Liver (tissue), 9 donors: Measurements from ENCODE around the gene CDC42. TPM values are rescaled to one million over a fixed set of nuclear protein-coding genes. Genes with fewer than 3 reads are reported as not detected.
A peak's percentile ranks its signal among the peaks of the same experiment; 100 is the strongest.

Source experiments
- DNase-seq: peaks from one replicate; pipeline ENCODE4 v3.0.0-alpha.2; 2017; ENCODE audit warnings: low spot score
- H3K27ac ChIP-seq, 2 donors: one replicate each; pipeline ENCODE4 v1.7.0; 2013; ENCODE audit warnings: inconsistent platforms in 2 of 2, low read length in 2 of 2, control low read depth in 1 of 2, low read depth in 1 of 2, mild to moderate bottlenecking in 1 of 2
- H3K27me3 ChIP-seq, 4 donors: one replicate each; pipeline versions ENCODE4 v1.6.1 to v1.7.0; 2013; ENCODE audit warnings: low read length in 3 of 4, inconsistent platforms in 1 of 4, mild to moderate bottlenecking in 1 of 4, moderate library complexity in 1 of 4; ENCODE audit not compliant: control insufficient read depth in 4 of 4, insufficient read depth in 4 of 4
- H3K36me3 ChIP-seq, 4 donors: one replicate each; pipeline versions ENCODE4 v1.6.1 to v1.7.0; 2013; ENCODE audit warnings: low read length in 3 of 4, mild to moderate bottlenecking in 3 of 4, low read depth in 1 of 4, moderate library complexity in 1 of 4; ENCODE audit not compliant: control insufficient read depth in 4 of 4, insufficient read depth in 3 of 4
- H3K4me1 ChIP-seq, 4 donors: one replicate each; pipeline versions ENCODE4 v1.6.1 to v1.7.0; 2013; ENCODE audit warnings: low read length in 3 of 4, mild to moderate bottlenecking in 3 of 4, moderate library complexity in 1 of 4; ENCODE audit not compliant: control insufficient read depth in 4 of 4, insufficient read depth in 4 of 4
- H3K4me3 ChIP-seq, 3 donors: one replicate each; pipeline versions ENCODE4 v1.6.1 to v1.7.0; 2013; ENCODE audit warnings: low read length in 3 of 3, control low read depth in 1 of 3, low read depth in 1 of 3, mild to moderate bottlenecking in 1 of 3
- H3K9ac ChIP-seq, 2 donors: one replicate each; pipeline ENCODE4 v1.7.0; 2013; ENCODE audit warnings: low read length in 2 of 2, mild to moderate bottlenecking in 2 of 2, moderate library complexity in 2 of 2, control low read depth in 1 of 2, low read depth in 1 of 2
- H3K9me3 ChIP-seq, 4 donors: one replicate each; pipeline versions ENCODE4 v1.6.1 to v1.7.0; 2013; ENCODE audit warnings: low read length in 3 of 4; ENCODE audit not compliant: control insufficient read depth in 4 of 4
- EGR1 ChIP-seq, 2 donors: IDR thresholded peaks; 2 replicates each; pipeline ENCODE4 v1.6.1; 2016 to 2018; ENCODE audit warnings: antibody characterized with exemption in 2 of 2, low read depth in 2 of 2
- FOXA1 ChIP-seq: IDR thresholded peaks from 2 replicates; pipeline ENCODE4 v1.6.1; 2016; ENCODE audit warnings: antibody characterized with exemption
- FOXA2 ChIP-seq: IDR thresholded peaks from 2 replicates; pipeline ENCODE4 v1.6.1; 2016; ENCODE audit warnings: antibody characterized with exemption
- GABPA ChIP-seq, 2 donors: IDR thresholded peaks in 1 of 2; conservative IDR thresholded peaks in 1 of 2; 2 replicates each; pipeline ENCODE4 v1.6.1; 2016; ENCODE audit warnings: antibody characterized with exemption in 2 of 2, mild to moderate bottlenecking in 1 of 2, moderate library complexity in 1 of 2
- HNF4A ChIP-seq, 2 donors: conservative IDR thresholded peaks; 2 replicates each; pipeline ENCODE4 v1.6.1; 2016; ENCODE audit warnings: antibody characterized with exemption in 2 of 2, mild to moderate bottlenecking in 2 of 2
- HNF4G ChIP-seq: IDR thresholded peaks from 2 replicates; pipeline ENCODE4 v1.6.1; 2016; ENCODE audit warnings: antibody characterized with exemption
- JUND ChIP-seq, 2 donors: IDR thresholded peaks; 2 replicates each; pipeline ENCODE4 v1.6.1; 2016; ENCODE audit warnings: antibody characterized with exemption in 2 of 2
- NR2F2 ChIP-seq: IDR thresholded peaks from 2 replicates; pipeline ENCODE4 v1.6.1; 2016; ENCODE audit warnings: antibody characterized with exemption
- RAD21 ChIP-seq, 2 donors: IDR thresholded peaks; 2 replicates each; pipeline ENCODE4 v1.6.1; 2016; ENCODE audit warnings: antibody characterized with exemption in 2 of 2, mild to moderate bottlenecking in 2 of 2
- RXRA ChIP-seq, 2 donors: IDR thresholded peaks; 2 replicates each; pipeline ENCODE4 v1.6.1; 2017 to 2018; ENCODE audit warnings: antibody characterized with exemption in 2 of 2, mild to moderate bottlenecking in 1 of 2
- SP1 ChIP-seq: IDR thresholded peaks from 2 replicates; pipeline ENCODE4 v1.6.1; 2018; ENCODE audit warnings: antibody characterized with exemption, mild to moderate bottlenecking
- TAF1 ChIP-seq: conservative IDR thresholded peaks from 2 replicates; pipeline ENCODE4 v1.6.1; 2016; ENCODE audit warnings: antibody characterized with exemption, mild to moderate bottlenecking
- YY1 ChIP-seq: IDR thresholded peaks from 2 replicates; pipeline ENCODE4 v1.6.1; 2016; ENCODE audit warnings: antibody characterized with exemption, mild to moderate bottlenecking
- WGBS: extraction: QIAGEN DNeasy Blood & Tissue Kit; methylation state at CpG from one replicate; pipeline ENCODE4 v1.1.7; 2013; 5-methylcytosine and 5-hydroxymethylcytosine counted together
- polyA plus RNA-seq, 2 donors: library from polyadenylated mRNA; stranded (reverse) in 1 of 2; unstranded in 1 of 2; fragments of 200-250 nt in 1 of 2; fragments of >200 nt in 1 of 2; fragmentation: Nextera tagmentation in 1 of 2; extraction: Ambion mirVana in 1 of 2; gene quantifications; one replicate each; pipeline versions ENCODE4 v1.2.1 to v1.2.3, GENCODE V29; 2013 to 2015
- total RNA-seq, 2 donors: library from RNA; depleted of rRNA; stranded (reverse); fragments of >200 nt; gene quantifications; one replicate each; pipeline ENCODE4 v1.2.3, GENCODE V29; 2014
- TF ChIP-seq, protein P1 (sequence below): IDR thresholded peaks from 2 replicates; pipeline ENCODE4 v1.6.1; 2016; ENCODE audit warnings: antibody characterized with exemption
- TF ChIP-seq, protein P2 (sequence below): IDR thresholded peaks from 2 replicates; pipeline ENCODE4 v1.6.1; 2016; ENCODE audit warnings: antibody characterized with exemption, mild to moderate bottlenecking
- TF ChIP-seq, protein P3 (sequence below): IDR thresholded peaks from 2 replicates; pipeline ENCODE4 v1.6.1; 2016; ENCODE audit warnings: antibody characterized with exemption
- TF ChIP-seq, protein P4 (sequence below): IDR thresholded peaks from 2 replicates; pipeline ENCODE4 v1.6.1; 2016; ENCODE audit warnings: antibody characterized with exemption
- TF ChIP-seq, protein P5 (sequence below): fragments of 150-350 bp; IDR thresholded peaks from 2 replicates; pipeline ENCODE4 v1.5.1; 2017; ENCODE audit warnings: improper control_type of control experiment, low read depth, low read length; ENCODE audit not compliant: missing input control
- donor health status: healthy.
- donor health status: healthy.
- donor health status: healthy.
- donor health status: healthy.
- donor health status: healthy.

Gene CDC42
- total and polyA plus RNA-seq, 4 donors = 40.3 to 140 (median 69.0) TPM

DNA sequence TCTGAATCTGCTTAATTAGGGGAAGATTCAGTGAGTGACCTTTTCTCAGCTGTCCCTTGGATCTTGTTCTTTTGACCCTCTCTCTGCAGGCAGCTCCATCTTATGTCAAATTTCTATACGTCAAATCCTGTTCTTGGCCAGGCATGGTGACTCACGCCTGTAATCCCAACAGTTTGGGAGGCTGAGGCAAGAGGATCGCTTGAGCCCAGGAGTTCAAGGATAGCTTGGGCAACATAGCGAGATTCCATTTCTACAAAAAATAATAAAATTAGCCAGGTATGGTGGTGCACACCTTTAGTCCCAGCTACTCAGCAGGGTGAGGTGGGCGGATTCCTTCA is 12.3 kb upstream of the CDC42 start:
- 92% methylated on average over 5 of the region's 5 CpGs for WGBS
- no peaks in the 10 kb centered on the region for H3K4me1 ChIP-seq
- no peak for DNase-seq
- no peaks in the 10 kb centered on the region for H3K36me3 ChIP-seq
- no peaks in the 10 kb centered on the region for H3K27me3 ChIP-seq
- TF ChIP-seq, protein P1, sequence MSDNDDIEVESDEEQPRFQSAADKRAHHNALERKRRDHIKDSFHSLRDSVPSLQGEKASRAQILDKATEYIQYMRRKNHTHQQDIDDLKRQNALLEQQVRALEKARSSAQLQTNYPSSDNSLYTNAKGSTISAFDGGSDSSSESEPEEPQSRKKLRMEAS = no peak
- TF ChIP-seq NR2F2 (no peak), TAF1 (no peak), GABPA (IDR thresholded peaks at IDR 0.05 in 1 of 2, conservative IDR thresholded peaks at IDR 0.05 in 1 of 2) (no peak), YY1 (no peak), SP1 (no peak), EGR1 (IDR thresholded peaks at IDR 0.05; ENCODE audit: low read depth in 2 of 2) (no peak), HNF4A (conservative IDR thresholded peaks at IDR 0.05) (no peak), JUND (IDR thresholded peaks at IDR 0.05) (no peak), HNF4G (no peak), FOXA2 (no peak), RXRA (IDR thresholded peaks at IDR 0.05) (no peak), RAD21 (IDR thresholded peaks at IDR 0.05) (no peak), FOXA1 (no peak)
- TF ChIP-seq, protein P2, sequence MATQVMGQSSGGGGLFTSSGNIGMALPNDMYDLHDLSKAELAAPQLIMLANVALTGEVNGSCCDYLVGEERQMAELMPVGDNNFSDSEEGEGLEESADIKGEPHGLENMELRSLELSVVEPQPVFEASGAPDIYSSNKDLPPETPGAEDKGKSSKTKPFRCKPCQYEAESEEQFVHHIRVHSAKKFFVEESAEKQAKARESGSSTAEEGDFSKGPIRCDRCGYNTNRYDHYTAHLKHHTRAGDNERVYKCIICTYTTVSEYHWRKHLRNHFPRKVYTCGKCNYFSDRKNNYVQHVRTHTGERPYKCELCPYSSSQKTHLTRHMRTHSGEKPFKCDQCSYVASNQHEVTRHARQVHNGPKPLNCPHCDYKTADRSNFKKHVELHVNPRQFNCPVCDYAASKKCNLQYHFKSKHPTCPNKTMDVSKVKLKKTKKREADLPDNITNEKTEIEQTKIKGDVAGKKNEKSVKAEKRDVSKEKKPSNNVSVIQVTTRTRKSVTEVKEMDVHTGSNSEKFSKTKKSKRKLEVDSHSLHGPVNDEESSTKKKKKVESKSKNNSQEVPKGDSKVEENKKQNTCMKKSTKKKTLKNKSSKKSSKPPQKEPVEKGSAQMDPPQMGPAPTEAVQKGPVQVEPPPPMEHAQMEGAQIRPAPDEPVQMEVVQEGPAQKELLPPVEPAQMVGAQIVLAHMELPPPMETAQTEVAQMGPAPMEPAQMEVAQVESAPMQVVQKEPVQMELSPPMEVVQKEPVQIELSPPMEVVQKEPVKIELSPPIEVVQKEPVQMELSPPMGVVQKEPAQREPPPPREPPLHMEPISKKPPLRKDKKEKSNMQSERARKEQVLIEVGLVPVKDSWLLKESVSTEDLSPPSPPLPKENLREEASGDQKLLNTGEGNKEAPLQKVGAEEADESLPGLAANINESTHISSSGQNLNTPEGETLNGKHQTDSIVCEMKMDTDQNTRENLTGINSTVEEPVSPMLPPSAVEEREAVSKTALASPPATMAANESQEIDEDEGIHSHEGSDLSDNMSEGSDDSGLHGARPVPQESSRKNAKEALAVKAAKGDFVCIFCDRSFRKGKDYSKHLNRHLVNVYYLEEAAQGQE = no peak
- TF ChIP-seq, protein P3, sequence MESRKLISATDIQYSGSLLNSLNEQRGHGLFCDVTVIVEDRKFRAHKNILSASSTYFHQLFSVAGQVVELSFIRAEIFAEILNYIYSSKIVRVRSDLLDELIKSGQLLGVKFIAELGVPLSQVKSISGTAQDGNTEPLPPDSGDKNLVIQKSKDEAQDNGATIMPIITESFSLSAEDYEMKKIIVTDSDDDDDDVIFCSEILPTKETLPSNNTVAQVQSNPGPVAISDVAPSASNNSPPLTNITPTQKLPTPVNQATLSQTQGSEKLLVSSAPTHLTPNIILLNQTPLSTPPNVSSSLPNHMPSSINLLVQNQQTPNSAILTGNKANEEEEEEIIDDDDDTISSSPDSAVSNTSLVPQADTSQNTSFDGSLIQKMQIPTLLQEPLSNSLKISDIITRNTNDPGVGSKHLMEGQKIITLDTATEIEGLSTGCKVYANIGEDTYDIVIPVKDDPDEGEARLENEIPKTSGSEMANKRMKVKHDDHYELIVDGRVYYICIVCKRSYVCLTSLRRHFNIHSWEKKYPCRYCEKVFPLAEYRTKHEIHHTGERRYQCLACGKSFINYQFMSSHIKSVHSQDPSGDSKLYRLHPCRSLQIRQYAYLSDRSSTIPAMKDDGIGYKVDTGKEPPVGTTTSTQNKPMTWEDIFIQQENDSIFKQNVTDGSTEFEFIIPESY = no peak
- TF ChIP-seq, protein P4, sequence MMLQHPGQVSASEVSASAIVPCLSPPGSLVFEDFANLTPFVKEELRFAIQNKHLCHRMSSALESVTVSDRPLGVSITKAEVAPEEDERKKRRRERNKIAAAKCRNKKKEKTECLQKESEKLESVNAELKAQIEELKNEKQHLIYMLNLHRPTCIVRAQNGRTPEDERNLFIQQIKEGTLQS = no peak
- TF ChIP-seq, protein P5, sequence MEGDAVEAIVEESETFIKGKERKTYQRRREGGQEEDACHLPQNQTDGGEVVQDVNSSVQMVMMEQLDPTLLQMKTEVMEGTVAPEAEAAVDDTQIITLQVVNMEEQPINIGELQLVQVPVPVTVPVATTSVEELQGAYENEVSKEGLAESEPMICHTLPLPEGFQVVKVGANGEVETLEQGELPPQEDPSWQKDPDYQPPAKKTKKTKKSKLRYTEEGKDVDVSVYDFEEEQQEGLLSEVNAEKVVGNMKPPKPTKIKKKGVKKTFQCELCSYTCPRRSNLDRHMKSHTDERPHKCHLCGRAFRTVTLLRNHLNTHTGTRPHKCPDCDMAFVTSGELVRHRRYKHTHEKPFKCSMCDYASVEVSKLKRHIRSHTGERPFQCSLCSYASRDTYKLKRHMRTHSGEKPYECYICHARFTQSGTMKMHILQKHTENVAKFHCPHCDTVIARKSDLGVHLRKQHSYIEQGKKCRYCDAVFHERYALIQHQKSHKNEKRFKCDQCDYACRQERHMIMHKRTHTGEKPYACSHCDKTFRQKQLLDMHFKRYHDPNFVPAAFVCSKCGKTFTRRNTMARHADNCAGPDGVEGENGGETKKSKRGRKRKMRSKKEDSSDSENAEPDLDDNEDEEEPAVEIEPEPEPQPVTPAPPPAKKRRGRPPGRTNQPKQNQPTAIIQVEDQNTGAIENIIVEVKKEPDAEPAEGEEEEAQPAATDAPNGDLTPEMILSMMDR = no peak
- H3K9me3 ChIP-seq = no peaks in the 10 kb centered on the region
- H3K4me3 ChIP-seq = no peak overlapping the region
- peak overlapping the region in 1 of 2 donors; percentile 28 for H3K27ac ChIP-seq
- peak overlapping the region in 1 of 2 donors; percentile 24 for H3K9ac ChIP-seq
